Neural cell (in vitro differentiated cells): ENCODE results near the gene PLSCR3. TPM values are rescaled to one million over a fixed set of nuclear protein-coding genes. Genes with fewer than 3 reads are reported as not detected.

Experiments
- H2AFZ ChIP-seq: fragments of 200-600, 300-800 bp; sonication (generic), shearing (Covaris generic); 2 replicates; pipeline ENCODE4 v1.6.0; 2014; ENCODE audit warnings: low read depth, mild to moderate bottlenecking, antibody characterized with exemption, low read length, moderate library complexity
- H3F3A ChIP-seq: fragments of 200-600 bp; shearing (Covaris generic); 2 replicates; pipeline ENCODE4 v1.6.1; 2016; ENCODE audit warnings: mild to moderate bottlenecking, moderate library complexity, mixed read lengths, antibody characterized with exemption, low read length; ENCODE audit not compliant: insufficient read depth, poor library complexity, severe bottlenecking
- H3K27ac ChIP-seq: fragments of 200-600, 300-800 bp; sonication (generic), shearing (Covaris generic); 2 replicates; pipeline ENCODE4 v1.5.1; 2014; ENCODE audit warnings: mild to moderate bottlenecking, low read length, moderate library complexity
- H3K27me3 ChIP-seq: fragments of 300-800, 200-600 bp; sonication (generic), shearing (Covaris generic); 2 replicates; pipeline ENCODE4 v1.6.0; 2014; ENCODE audit warnings: mild to moderate bottlenecking, low read depth, low read length, moderate library complexity; ENCODE audit not compliant: insufficient read depth
- H3K36me3 ChIP-seq: fragments of 300-800, 200-600 bp; sonication (generic), shearing (Covaris generic); 2 replicates; pipeline ENCODE4 v1.5.1; 2014; ENCODE audit warnings: mild to moderate bottlenecking, antibody characterized with exemption, low read length, moderate library complexity; ENCODE audit not compliant: insufficient read depth
- H3K4me2 ChIP-seq: fragments of 300-800, 200-600 bp; sonication (generic), shearing (Covaris generic); 2 replicates; pipeline ENCODE4 v1.6.0; 2014; ENCODE audit warnings: mild to moderate bottlenecking, low read length
- H3K4me3 ChIP-seq: fragments of 300-800, 200-600 bp; sonication (generic), shearing (Covaris generic); 2 replicates; pipeline ENCODE4 v1.5.1; 2014; ENCODE audit warnings: mild to moderate bottlenecking, low read length, moderate library complexity
- H3K79me2 ChIP-seq: fragments of 200-600 bp; shearing (Covaris generic); replicated peaks from 2 replicates; pipeline ENCODE4 v1.6.0; 2014; ENCODE audit warnings: mild to moderate bottlenecking, low read length, moderate library complexity; ENCODE audit not compliant: insufficient read depth
- H3K9ac ChIP-seq: fragments of 300-800, 200-600 bp; sonication (generic), shearing (Covaris generic); 2 replicates; pipeline ENCODE4 v1.6.1; 2016; ENCODE audit warnings: mild to moderate bottlenecking, low read length, mixed read lengths
- H3K9me2 ChIP-seq: fragments of 200-600 bp; shearing (Covaris generic); 2 replicates; pipeline ENCODE4 v1.6.1; 2016; ENCODE audit warnings: mild to moderate bottlenecking, low read length, mixed read lengths; ENCODE audit not compliant: insufficient read depth
- H3K9me3 ChIP-seq: fragments of 200-600, 300-800 bp; sonication (generic), shearing (Covaris generic); 2 replicates; pipeline ENCODE4 v1.6.1; 2016; ENCODE audit warnings: mild to moderate bottlenecking, mixed run types, low read length, moderate library complexity, mixed read lengths
- H4K20me1 ChIP-seq: fragments of 200-600 bp; shearing (Covaris generic); 2 replicates; pipeline ENCODE4 v1.6.1; 2016; ENCODE audit warnings: mild to moderate bottlenecking, mixed run types; ENCODE audit not compliant: insufficient read depth
- CTCF ChIP-seq: fragments of 450-650 bp; IDR thresholded peaks from 2 replicates; pipeline ENCODE4 v1.5.1; 2014; ENCODE audit warnings: antibody characterized with exemption, mild to moderate bottlenecking, moderate library complexity; ENCODE audit not compliant: poor library complexity, severe bottlenecking
- EP300 ChIP-seq: fragments of 450-650 bp; conservative IDR thresholded peaks from 2 replicates; pipeline ENCODE4 v1.6.1; 2014; ENCODE audit warnings: antibody characterized with exemption, mild to moderate bottlenecking, moderate library complexity; ENCODE audit not compliant: poor library complexity, severe bottlenecking
- EZH2 ChIP-seq: fragments of 200-600, 300-800 bp; shearing (Covaris generic), sonication (generic); IDR thresholded peaks from 2 replicates; pipeline ENCODE4 v1.6.1; 2014; ENCODE audit warnings: antibody characterized with exemption, low read length, borderline replicate concordance, mild to moderate bottlenecking; ENCODE audit not compliant: insufficient read depth, poor library complexity, severe bottlenecking
- MXI1 ChIP-seq: fragments of 450-650 bp; conservative IDR thresholded peaks from 2 replicates; pipeline ENCODE4 v1.6.1; 2014; ENCODE audit warnings: antibody characterized with exemption, mild to moderate bottlenecking; ENCODE audit not compliant: poor library complexity, severe bottlenecking
- POLR2AphosphoS5 ChIP-seq: IDR thresholded peaks from 2 replicates; pipeline ENCODE4 v1.6.1; 2012
- RAD21 ChIP-seq: fragments of 450-650 bp; conservative IDR thresholded peaks from 2 replicates; pipeline ENCODE4 v1.6.1; 2014; ENCODE audit warnings: antibody characterized with exemption, mild to moderate bottlenecking, moderate library complexity
- SMC3 ChIP-seq: fragments of 450-650 bp; conservative IDR thresholded peaks from 2 replicates; pipeline ENCODE4 v1.6.1; 2014; ENCODE audit warnings: antibody characterized with exemption, mild to moderate bottlenecking, moderate library complexity; ENCODE audit not compliant: poor library complexity
- TAF1 ChIP-seq: IDR thresholded peaks from 2 replicates; pipeline ENCODE4 v1.6.1; 2012; ENCODE audit warnings: low read depth
- polyA plus RNA-seq: library from polyadenylated mRNA; depleted of rRNA; stranded (reverse); fragments of >200 nt; gene quantifications from 2 replicates; pipeline ENCODE4 v1.2.3, GENCODE V29; 2014
- TF ChIP-seq, protein P1 (sequence below): IDR thresholded peaks from 2 replicates; pipeline ENCODE4 v1.6.1; 2012; ENCODE audit warnings: borderline replicate concordance

The PLSCR3 gene
- polyA plus RNA-seq, 1 donor from 2014 or later = 15.9 TPM

GRCh38 chr17:7380855-7381683 is 13.3 kb downstream of the PLSCR3 start, which contains the start of gene TNK1:
TNK1 (plus strand) TSS chr17:7381089; CDS start chr17:7382927, 1,838 bp downstream.
- Histone ChIP-seq H2AFZ (no peak within 1 kb of the TSS), H3K9me2 (no peaks in the 10 kb centered on the region), H3F3A (no peaks in the 10 kb centered on the region), H3K4me3 (peak within 1 kb of the TSS; percentile 42), H3K27ac (no peak within 1 kb of the TSS), H3K79me2 (no peaks in the 10 kb centered on the region), H3K4me2 (no peak within 1 kb of the TSS), H3K9ac (no peak within 1 kb of the TSS), H4K20me1 (no peaks in the 10 kb centered on the region), H3K36me3 (no peaks in the 10 kb centered on the region), H3K27me3 (peaks cover 38% of the 10 kb centered on the region), H3K9me3 (peaks cover 9% of the 10 kb centered on the region)
- TF ChIP-seq RAD21 = no peak
- TF ChIP-seq, protein P1, sequence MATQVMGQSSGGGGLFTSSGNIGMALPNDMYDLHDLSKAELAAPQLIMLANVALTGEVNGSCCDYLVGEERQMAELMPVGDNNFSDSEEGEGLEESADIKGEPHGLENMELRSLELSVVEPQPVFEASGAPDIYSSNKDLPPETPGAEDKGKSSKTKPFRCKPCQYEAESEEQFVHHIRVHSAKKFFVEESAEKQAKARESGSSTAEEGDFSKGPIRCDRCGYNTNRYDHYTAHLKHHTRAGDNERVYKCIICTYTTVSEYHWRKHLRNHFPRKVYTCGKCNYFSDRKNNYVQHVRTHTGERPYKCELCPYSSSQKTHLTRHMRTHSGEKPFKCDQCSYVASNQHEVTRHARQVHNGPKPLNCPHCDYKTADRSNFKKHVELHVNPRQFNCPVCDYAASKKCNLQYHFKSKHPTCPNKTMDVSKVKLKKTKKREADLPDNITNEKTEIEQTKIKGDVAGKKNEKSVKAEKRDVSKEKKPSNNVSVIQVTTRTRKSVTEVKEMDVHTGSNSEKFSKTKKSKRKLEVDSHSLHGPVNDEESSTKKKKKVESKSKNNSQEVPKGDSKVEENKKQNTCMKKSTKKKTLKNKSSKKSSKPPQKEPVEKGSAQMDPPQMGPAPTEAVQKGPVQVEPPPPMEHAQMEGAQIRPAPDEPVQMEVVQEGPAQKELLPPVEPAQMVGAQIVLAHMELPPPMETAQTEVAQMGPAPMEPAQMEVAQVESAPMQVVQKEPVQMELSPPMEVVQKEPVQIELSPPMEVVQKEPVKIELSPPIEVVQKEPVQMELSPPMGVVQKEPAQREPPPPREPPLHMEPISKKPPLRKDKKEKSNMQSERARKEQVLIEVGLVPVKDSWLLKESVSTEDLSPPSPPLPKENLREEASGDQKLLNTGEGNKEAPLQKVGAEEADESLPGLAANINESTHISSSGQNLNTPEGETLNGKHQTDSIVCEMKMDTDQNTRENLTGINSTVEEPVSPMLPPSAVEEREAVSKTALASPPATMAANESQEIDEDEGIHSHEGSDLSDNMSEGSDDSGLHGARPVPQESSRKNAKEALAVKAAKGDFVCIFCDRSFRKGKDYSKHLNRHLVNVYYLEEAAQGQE = no peak
- no peak for TF ChIP-seq POLR2AphosphoS5
- TF ChIP-seq EZH2 = no peak
- no peak for TF ChIP-seq TAF1
- no peak for TF ChIP-seq EP300
- TF ChIP-seq SMC3 = no peak
- TF ChIP-seq CTCF = no peak
- no peak for TF ChIP-seq MXI1

DNA sequence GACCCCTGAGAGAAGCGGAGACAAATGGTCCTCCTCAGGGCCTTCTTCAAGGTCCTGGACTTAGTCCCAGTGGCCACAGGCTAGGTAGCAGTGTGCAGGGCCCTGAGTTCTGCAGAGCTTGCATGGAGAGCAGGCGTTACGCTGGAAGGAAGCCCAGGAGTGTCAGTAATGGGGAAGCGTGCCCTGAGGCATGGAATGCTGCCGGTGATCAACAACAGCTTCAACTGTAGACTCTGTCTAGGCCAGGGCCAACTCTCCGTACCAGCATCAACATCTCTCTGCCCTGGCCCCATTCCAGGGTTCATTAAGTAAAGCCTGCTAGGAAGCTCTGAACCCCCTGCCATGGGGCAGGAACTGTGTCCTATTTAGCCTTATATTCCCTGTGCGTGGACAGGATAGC is 14.0 kb downstream of the PLSCR3 start:
- Histone ChIP-seq H3K36me3 (no peaks in the 10 kb centered on the region), H3K79me2 (no peaks in the 10 kb centered on the region), H3K9ac (no peak overlapping the region), H3K27me3 (peaks cover 38% of the 10 kb centered on the region), H3K9me2 (no peaks in the 10 kb centered on the region), H3K9me3 (peaks cover 9% of the 10 kb centered on the region), H3K27ac (no peak overlapping the region), H4K20me1 (no peaks in the 10 kb centered on the region), H3K4me2 (no peak overlapping the region), H3F3A (no peaks in the 10 kb centered on the region), H3K4me3 (peak overlapping the region; percentile 42), H2AFZ (no peak overlapping the region)
- TF ChIP-seq, protein P1 = no peak
- TF ChIP-seq MXI1 (no peak), CTCF (no peak), EP300 (no peak), RAD21 (no peak), POLR2AphosphoS5 (peak; percentile 3)
